DMS 273 (cell line): Measurements from ENCODE around the gene FOXM1.
A peak's percentile ranks its signal among the peaks of the same experiment; 100 is the strongest.
"Not testable (repeated sequence)": the region's sequence is repeated elsewhere in the genome, so short reads cannot be mapped to it uniquely, and the experiment has no call there.

Experiments
- DNase-seq: peaks from one replicate; lab custom pipeline; 2025; ENCODE audit not compliant: unreplicated experiment; lab: John Stamatoyannopoulos, UW

The FOXM1 gene

GRCh38 chr12:2884810-2885209, 7.8 kb upstream of the FOXM1 start:
- no peak for DNase-seq

- DNase-seq, result no peak
These were observed 2.9 kb upstream of the FOXM1 start for GRCh38 chr12:2879853-2880252.

GRCh38 chr12:2877953-2878732, 1.2 kb upstream of the FOXM1 start:
- DNase-seq, result no peak

GRCh38 chr12:2876431-2877046, 435 bp downstream of the FOXM1 start:
- peak; percentile 45 for DNase-seq

- not testable (repeated sequence) for DNase-seq
These were observed 7.9 kb downstream of the FOXM1 start for GRCh38 chr12:2868986-2869632.

- DNase-seq, result no peak
These were observed 12.8 kb downstream of the FOXM1 start for GRCh38 chr12:2864198-2864597.

- not testable (repeated sequence) for DNase-seq
These were observed 13.6 kb downstream of the FOXM1 start for GRCh38 chr12:2863402-2863801.

- DNase-seq, result no peak
These were observed 14.1 kb downstream of the FOXM1 start for GRCh38 chr12:2862876-2863275.

- DNase-seq, result no peak
These were observed 16.8 kb downstream of the FOXM1 start for GRCh38 chr12:2860170-2860569.

GRCh38 chr12:2858944-2859421, 18.0 kb downstream of the FOXM1 start:
- DNase-seq, result no peak

- DNase-seq, result no peak
These were observed 18.6 kb downstream of the FOXM1 start for GRCh38 chr12:2858334-2858733.

GRCh38 chr12:2857576-2857975, 19.4 kb downstream of the FOXM1 start:
- no peak for DNase-seq

- DNase-seq, result no peak
These were observed 19.9 kb downstream of the FOXM1 start, which contains the start of gene TEX52 for GRCh38 chr12:2857021-2857431. TEX52 (minus strand) TSS chr12:2857039; CDS start chr12:2857026, 13 bp downstream.

GRCh38 chr12:2856051-2856450, 20.9 kb downstream of the FOXM1 start:
- DNase-seq, result peak; percentile 23

GRCh38 chr12:2855546-2855945, 21.4 kb downstream of the FOXM1 start:
- DNase-seq, result no peak

- DNase-seq, result no peak
These were observed 22.1 kb downstream of the FOXM1 start for GRCh38 chr12:2854669-2855453.

GRCh38 chr12:2853626-2854025, 23.3 kb downstream of the FOXM1 start:
- DNase-seq, result peak; percentile 87

- DNase-seq, result no peak
These were observed 25.0 kb downstream of the FOXM1 start for GRCh38 chr12:2851931-2852330.

GRCh38 chr12:2845280-2845679, 31.7 kb downstream of the FOXM1 start:
- peak; percentile 12 for DNase-seq

- no peak for DNase-seq
These were observed 32.2 kb downstream of the FOXM1 start for GRCh38 chr12:2844786-2845185.

- DNase-seq, result no peak
These were observed 34.0 kb downstream of the FOXM1 start for GRCh38 chr12:2842948-2843347.
